GM19455 (cell line): ENCODE results near the gene FUT8.
"Not testable (repeated sequence)": the region's sequence is repeated elsewhere in the genome, so short reads cannot be mapped to it uniquely, and the experiment has no call there.

Source experiments
- ATAC-seq: cut with Tn5 transposase; IDR thresholded peaks from one replicate; pipeline ENCODE4 v1.9.1; 2021; ENCODE audit not compliant: unreplicated experiment

FUT8 gene

DNA sequence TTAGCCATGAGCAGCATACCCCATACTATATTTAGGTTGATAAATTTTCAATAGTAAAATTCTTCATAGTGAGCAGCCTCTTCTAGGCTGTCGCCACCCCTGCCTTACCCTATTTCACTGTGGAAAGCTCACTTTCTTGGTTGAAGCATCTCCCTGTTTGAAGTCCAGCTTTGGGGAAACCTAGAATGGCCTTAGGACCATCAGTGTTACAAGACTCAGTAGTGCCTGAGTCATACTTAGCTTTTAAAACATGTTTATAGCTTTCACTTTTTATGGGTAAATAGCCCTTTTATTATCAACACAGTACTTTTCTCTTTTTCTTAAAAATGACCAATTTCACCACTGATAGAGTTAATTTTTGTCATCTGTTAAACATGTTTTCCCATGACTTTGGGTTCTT is 37.1 kb downstream of the FUT8 start:
- ATAC-seq: no peak

DNA sequence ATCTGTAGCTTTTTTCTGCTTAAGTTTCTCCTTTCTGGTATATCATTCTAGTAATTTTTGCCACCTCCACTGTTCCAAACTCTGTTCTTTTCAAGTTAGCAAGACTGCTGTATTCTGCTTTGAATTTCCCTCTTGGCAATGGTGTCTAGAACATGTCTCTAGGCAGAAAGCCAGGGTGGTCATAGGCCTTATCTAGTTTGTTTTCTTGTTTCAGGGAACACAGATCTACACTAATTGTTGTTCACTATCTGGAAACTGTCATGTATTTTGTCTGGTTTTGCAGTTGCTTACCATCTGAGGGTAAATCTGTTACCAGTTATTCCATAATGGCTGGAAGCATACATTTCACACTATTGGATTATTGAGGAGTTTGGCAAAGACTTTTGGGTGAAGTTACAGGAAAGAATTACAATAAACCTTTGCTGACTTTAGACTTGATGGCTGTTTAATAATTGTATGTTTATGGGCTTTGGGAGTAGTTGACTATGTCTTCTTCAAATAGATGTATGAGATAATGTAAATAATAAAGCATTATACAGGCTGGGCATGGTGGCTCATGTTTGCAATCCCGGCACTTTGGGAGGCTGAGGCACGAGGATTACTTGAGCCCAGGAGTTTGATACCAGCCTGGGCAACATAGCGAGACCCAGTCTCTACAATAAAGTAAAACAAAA is 41.4 kb downstream of the FUT8 start:
- ATAC-seq: no peak

GRCh38 chr14:65456247-65456646 is 43.7 kb downstream of the FUT8 start:
- ATAC-seq: no peak

- peak; percentile 34 for ATAC-seq
Measured at GRCh38 chr14:65461730-65462129, 49.2 kb downstream of the FUT8 start.

DNA sequence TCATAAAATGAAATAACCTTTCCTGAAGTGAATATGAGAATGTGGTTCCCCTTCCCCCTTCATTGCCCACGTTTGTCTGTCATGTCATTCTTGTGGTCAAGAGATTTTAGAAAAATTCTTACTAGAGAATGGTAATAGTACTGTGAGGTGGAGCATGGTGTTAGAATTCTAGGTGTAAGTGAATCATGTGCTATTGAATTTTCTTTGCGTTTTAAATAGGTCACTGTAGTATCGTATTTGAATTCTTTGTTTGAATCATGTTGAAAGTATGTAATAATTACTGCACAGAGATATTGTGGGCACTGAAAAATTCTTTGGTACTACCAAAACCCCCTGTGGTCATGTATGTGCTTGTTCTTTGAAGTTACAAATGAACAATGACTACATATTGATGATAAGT is 49.9 kb downstream of the FUT8 start:
- ATAC-seq: peak; percentile 67

GRCh38 chr14:65465584-65465983 is 53.1 kb downstream of the FUT8 start:
- no peak for ATAC-seq

DNA sequence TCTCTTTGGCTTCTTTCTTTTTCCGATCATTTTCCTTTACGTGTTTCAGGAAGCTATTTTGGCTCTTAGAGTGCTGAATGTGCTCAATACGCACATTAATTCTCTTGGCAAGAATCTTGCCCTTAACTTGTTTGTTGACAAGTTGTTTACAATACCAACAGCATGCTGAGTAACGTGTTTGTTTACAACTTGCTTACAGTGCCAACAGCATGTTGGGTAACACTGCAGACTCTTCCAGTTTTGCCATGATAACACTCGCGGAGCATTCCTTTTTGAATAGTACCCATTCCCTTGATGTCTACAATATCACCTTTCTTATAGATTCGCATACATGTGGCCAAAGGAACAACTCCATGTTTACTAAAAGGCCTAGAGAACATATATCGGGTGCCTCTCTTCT is 55.4 kb downstream of the FUT8 start:
- not testable (repeated sequence) for ATAC-seq

- no peak for ATAC-seq
Measured at GRCh38 chr14:65469903-65470302, 57.4 kb downstream of the FUT8 start.

GRCh38 chr14:65470404-65470880 is 57.9 kb downstream of the FUT8 start:
- no peak for ATAC-seq

GRCh38 chr14:65471038-65471878 is 58.7 kb downstream of the FUT8 start:
- ATAC-seq: no peak

DNA sequence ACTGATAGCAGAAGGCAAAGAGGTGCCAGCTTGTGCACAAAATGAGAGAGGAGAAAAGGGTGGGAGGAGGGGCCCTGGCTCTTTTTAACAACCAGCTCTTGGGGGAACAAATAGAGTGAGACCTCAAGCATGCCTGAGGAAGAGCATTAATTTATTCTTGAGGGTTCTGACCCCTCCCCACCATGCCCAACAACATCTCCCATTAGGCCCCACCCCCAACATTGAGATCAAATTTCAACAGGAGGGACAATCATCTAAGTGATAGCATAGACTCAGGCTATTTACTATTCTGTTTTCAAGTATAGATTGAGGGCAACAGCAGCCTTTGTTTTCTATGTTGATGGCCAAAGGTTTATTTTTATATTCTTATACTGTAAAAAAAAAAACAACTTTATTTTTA is 59.7 kb downstream of the FUT8 start:
- ATAC-seq: no peak

GRCh38 chr14:65476273-65476941 is 63.9 kb downstream of the FUT8 start:
- ATAC-seq: no peak

DNA sequence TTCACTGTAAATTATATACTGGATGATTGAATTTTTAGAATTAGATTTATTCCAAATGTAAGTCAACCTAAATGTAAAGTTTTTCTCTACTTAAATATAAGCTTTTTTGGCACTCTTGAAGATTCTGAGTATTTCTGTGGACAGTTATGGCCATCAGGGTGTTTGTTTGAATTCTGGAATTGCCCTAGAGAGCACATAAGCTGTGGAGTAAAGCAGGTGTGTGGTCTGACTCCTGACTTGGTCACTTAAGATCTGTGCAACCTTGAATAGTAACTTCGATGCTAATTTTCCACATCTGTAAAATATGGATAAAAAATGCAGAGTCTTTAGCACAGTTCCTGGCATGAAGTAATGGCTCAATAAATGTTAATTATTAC is 64.4 kb downstream of the FUT8 start:
- ATAC-seq: no peak

GRCh38 chr14:65478017-65478416 is 65.5 kb downstream of the FUT8 start:
- no peak for ATAC-seq

GRCh38 chr14:65478596-65478995 is 66.1 kb downstream of the FUT8 start:
- ATAC-seq: no peak

- no peak for ATAC-seq
Measured at GRCh38 chr14:65479386-65479785, 66.9 kb downstream of the FUT8 start.

GRCh38 chr14:65482757-65483438 is 70.4 kb downstream of the FUT8 start:
- no peak for ATAC-seq

DNA sequence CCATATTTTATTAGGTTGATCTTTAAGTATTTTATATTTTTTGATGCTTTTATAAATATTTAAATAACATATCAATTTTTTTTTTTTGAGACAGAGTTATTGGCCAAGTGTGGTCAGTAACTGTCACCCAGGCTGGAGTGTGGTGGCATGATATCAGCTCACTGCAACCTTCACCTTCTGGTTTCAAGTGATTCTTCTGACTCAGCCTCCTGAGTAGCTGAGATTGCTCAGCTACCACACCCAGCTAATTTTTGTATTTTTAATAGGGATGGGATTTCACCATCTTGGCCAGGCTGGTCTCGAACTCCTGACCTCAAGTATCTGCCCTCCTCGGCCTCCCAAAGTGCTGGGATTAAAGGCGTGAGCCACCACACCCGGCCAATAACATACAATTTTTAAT is 71.1 kb downstream of the FUT8 start:
- ATAC-seq: no peak

DNA sequence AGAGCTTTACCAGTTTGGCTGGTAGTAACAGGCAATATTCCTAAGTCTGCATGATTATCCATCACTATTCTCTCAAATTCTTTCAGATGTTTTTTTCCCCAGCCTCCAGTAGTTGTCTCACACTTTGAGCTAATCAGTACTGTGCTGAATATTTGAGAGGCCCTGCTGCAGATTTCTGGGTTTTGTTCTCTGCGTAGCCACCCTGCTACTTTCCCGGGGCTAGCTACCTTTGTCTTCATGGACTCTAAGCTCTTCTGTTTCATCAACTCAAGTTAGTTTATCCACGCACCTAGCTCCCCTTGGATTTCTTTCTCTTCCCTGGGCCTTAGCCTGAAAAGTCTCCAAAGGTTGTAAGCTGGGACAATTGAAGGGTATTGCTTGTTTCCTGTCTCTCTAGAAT is 73.0 kb downstream of the FUT8 start:
- no peak for ATAC-seq

DNA sequence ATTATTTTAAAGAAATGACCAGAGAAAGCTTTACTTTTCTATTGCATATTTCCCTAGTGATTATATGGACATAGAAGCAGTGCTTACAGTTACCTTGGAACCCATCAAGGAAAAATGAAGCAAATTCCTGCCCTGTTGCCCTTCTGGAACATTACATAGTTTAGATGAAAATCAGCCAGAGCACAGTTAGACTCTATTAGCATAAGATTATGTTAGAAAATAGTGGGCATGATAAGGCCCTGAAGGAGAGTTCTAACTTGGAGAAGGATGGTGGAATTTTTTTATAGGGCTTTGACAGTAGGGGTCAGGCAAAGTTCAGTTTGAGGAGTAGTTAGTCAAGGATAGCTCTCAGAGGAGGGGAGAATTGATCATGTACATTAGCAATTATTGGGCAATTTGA is 74.3 kb downstream of the FUT8 start:
- no peak for ATAC-seq

- ATAC-seq: no peak
Measured at GRCh38 chr14:65487783-65488494, 75.4 kb downstream of the FUT8 start.
